Posterior cingulate gyrus (tissue), 11 donors: ENCODE measurements around the gene POLR2J2.
"Not testable (repeated sequence)": the region's sequence is repeated elsewhere in the genome, so short reads cannot be mapped to it uniquely, and the experiment has no call there.

Experiments used
- DNase-seq, 10 donors: peaks; one replicate each; pipeline versions ENCODE4 v3.0.0 to v3.0.0-alpha.2; 2020 to 2021; ENCODE audit warnings: mixed read lengths in 3 of 10
- intact Hi-C: fragments of 100-400 bp; cut with DNase I; formaldehyde crosslinking; loops from one replicate; pipeline ENCODE4 v1.15.1; 2023

Gene POLR2J2

GRCh38 chr7:102671166-102671955 is at the start of gene POLR2J2:
TSS of gene POLR2J2 (minus strand) at chr7:102671663. CDS start at chr7:102671601, 62 bp downstream.
- peak in 6 of 10 donors; percentile 9 to 97 (median 78) for DNase-seq
- intact Hi-C loops, result not testable (repeated sequence)

- DNase-seq, intact Hi-C loops: not testable (repeated sequence)
These were observed 47.0 kb upstream of the POLR2J2 start for GRCh38 chr7:102718491-102718890.

- DNase-seq, intact Hi-C loops: not testable (repeated sequence)
These were observed 44.3 kb upstream of the POLR2J2 start for GRCh38 chr7:102715718-102716117.

- DNase-seq, intact Hi-C loops: not testable (repeated sequence)
These were observed 43.5 kb upstream of the POLR2J2 start for GRCh38 chr7:102714774-102715522.

DNA sequence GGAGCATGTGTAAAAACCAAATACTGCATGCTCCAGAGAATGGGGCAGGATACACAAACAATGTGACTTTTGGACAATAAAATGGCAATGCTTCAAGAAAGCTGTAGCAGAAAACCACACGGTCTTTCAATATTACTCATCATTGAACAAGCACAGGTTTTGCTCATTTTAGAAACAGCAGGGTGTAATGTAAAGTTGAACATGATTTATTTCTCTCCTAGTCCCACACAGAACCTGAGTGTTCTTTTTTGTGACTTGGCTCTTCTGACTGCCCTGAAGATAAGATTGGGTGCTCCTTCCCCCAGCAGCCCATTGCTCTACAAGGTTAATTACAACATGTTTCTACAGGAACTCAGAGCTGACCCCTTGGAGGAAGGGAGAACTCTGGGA is 42.2 kb upstream of the POLR2J2 start:
- DNase-seq, intact Hi-C loops: not testable (repeated sequence)

GRCh38 chr7:102713011-102713690 is 41.7 kb upstream of the POLR2J2 start:
- peak in 1 of 10 donors; percentile 41 for DNase-seq

GRCh38 chr7:102698962-102699750 is 27.7 kb upstream of the POLR2J2 start:
- intact Hi-C loops, DNase-seq: not testable (repeated sequence)

More at GRCh38 chr7:102713011-102713690, 41.7 kb upstream of the POLR2J2 start:
- intact Hi-C loops, result not testable (repeated sequence)

GRCh38 chr7:102697642-102698512 is 26.4 kb upstream of the POLR2J2 start:
- intact Hi-C loops, result not testable (repeated sequence)
- peak in 1 of 10 donors; percentile 12 for DNase-seq

GRCh38 chr7:102696009-102696408 is 24.5 kb upstream of the POLR2J2 start:
- DNase-seq, intact Hi-C loops: not testable (repeated sequence)

DNA sequence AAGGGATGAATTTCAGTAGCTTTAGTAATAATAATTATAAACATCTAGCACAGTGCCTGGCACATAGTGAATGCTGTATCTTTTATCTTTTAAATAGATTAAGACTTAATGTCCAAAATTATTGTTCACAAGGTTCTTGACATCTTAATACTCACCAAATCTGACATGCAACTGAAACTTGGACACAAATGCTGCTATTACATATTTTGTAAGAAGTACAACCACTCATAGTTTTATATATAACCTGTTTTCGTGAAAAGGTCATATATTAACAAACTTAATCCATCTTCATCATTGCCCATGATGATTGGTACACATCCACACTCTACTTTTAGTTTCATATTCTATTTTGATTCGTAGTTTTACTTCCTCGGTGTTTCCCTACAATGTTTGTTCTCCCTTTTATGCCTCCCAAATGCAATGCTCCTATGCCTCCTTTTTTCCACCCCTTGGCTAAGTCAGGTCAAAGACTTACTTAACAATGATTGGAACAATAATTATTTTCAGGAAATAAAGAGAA is 23.6 kb upstream of the POLR2J2 start:
- DNase-seq, intact Hi-C loops: not testable (repeated sequence)

DNA sequence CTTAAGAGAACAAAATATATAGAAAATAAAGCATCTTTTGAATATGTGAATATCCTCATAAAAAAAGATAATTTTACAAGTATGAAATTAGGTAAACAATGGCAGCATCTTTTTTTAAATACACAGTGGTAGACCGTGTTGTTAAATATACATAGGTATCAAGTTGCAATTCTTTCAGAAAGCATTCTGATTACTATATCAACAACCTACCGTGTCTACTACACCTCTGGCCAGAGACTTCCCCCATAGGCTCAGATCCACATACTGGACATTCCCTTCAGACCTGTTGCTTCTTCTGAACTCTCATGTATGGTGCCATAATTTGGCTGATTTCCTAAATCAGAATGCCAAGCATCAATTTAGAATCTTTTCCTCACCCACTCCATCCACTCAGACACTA is 22.5 kb upstream of the POLR2J2 start:
- intact Hi-C loops, DNase-seq: not testable (repeated sequence)

DNA sequence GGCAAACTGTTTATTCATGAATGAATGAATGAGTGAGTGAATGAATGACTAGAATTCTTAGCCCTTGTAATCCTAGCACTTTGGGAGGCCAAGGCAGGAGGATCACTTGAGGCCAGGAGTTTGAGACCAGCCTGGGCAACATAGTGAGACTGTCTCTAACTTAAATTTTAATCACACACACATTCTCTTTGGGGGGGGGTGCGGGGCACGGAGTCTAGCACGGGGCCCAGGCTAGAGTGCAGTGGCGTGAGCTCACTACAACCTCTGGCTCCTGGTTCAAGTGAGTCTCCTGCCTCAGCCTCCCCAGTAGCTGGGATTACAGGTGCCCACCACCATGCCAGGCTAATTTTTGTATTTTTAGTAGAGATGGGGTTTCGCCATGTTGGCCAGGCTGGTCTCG is 19.1 kb upstream of the POLR2J2 start:
- intact Hi-C loops, DNase-seq: not testable (repeated sequence)

- peak in 1 of 10 donors; percentile 30 for DNase-seq
- intact Hi-C loops, result not testable (repeated sequence)
These were observed 18.2 kb upstream of the POLR2J2 start for GRCh38 chr7:102689436-102690282.

DNA sequence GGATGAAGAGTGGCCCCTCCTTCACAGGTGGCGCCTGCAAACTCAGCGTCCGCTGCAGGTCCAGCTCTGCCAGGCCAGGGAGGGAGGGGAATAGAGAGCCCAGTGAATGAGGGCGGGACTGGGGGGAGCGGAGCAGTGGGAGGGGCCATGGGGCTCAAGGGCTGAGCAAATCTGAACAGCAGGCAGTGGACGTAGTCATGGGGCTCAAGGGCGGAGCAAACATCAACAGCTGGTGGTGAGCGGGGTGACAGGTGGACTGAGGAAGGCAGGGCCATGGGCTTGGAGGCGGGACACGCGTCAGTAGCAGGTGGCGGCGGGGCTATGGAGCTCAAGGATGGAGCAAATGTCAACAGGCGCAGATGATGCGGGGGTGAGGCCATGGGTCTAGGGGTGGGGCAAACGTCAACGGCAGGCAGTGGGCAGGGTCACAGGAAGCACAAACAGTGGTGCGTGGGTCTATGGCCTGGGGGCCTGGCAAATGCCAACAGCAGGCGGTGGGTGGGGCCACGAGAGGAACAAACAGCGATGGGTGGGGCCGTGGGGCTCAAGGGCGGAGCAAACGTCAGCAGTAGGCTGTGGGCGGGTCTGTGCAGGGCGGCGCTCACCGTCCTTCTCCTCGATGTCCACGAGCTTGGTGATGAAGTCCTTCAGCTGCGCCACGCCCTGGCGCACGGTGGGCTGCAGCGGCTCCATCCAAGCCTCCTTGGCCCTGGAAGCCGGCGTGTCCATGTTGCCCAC is 17.0 kb upstream of the POLR2J2 start:
- DNase-seq, intact Hi-C loops: not testable (repeated sequence)

DNA sequence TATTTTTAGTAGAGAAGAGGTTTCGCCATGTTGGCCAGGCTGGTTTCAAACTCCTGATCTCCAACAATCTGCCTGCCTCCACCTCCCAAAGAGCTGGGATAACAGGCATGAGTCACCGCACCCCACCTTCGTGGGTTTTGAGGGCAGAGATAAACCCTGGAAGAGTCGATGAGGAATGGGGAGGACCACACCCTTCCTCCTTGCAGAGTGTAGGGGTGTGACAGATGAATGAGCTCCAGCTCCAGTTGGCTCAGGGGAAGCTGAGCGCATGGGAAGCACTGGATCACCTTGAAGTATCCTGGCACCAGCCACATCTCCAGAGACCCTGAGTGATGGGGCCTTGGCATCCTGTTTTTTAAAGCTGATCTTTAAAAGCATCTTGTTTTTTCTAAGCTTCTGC is 11.1 kb upstream of the POLR2J2 start:
- intact Hi-C loops, DNase-seq: not testable (repeated sequence)

DNA sequence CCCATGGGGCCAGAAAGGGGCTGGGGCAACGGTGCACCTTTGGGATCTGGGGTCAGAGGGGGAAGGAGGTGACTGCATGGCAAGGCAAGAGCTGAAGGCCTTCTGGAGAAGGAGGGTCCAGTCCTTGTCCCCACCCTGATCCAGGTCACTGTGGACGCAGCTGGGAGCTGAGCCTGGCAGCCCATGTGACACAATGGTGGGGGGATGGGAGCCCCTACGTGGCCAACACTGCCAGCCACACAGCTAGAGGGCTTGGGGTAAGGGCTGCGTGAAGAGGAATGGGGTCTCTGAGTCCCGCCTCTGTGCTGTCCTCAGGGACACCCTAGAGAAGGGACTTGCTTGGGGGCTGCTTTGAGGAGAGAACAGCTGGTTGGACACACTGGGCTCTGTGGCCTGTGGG is 9.3 kb upstream of the POLR2J2 start:
- DNase-seq, intact Hi-C loops: not testable (repeated sequence)

GRCh38 chr7:102675545-102675944 is 4.1 kb upstream of the POLR2J2 start:
- intact Hi-C loops, result not testable (repeated sequence)
- peak in 2 of 10 donors; percentile 37 to 72 for DNase-seq
